ENCODE measurements around the gene ZNF146. TPM values are rescaled to one million over a fixed set of nuclear protein-coding genes. Genes with fewer than 3 reads are reported as not detected.
"Not testable (repeated sequence)": the region's sequence is repeated elsewhere in the genome, so short reads cannot be mapped to it uniquely, and the experiment has no call there.

ZNF146 gene
- 100 to 1,000 TPM; 121 to 157 (median 154) TPM for polyA plus RNA-seq (ENCODE audit: insufficient read length in 4 of 4)

GRCh38 chr19:36214386-36215275, at the start of gene ZNF146, which contains the start of gene ZNF565:
TSS of gene ZNF146 (plus strand) at chr19:36215106. CDS start at chr19:36236441, 21,335 bp downstream.
TSS of gene ZNF565 (minus strand) at chr19:36214665. CDS start at chr19:36201985, 12,680 bp downstream.
- peak; percentile 95 to 98 (median 96) for DNase-seq (ENCODE audit: low read depth in 4 of 4, low spot score in 3 of 4)

- peak in 1 of 4 donors; percentile 46 for DNase-seq (ENCODE audit: low read depth in 4 of 4, low spot score in 3 of 4)
Observed at GRCh38 chr19:36169084-36169760, 45.7 kb upstream of the ZNF146 start.

- no peak for DNase-seq (ENCODE audit: low read depth in 4 of 4, low spot score in 3 of 4)
Observed at GRCh38 chr19:36172852-36173251, 42.1 kb upstream of the ZNF146 start.

GRCh38 chr19:36173846-36174245, 41.1 kb upstream of the ZNF146 start:
- DNase-seq (ENCODE audit: low read depth in 4 of 4, low spot score in 3 of 4), result not testable (repeated sequence)

- DNase-seq (ENCODE audit: low read depth in 4 of 4, low spot score in 3 of 4), result not testable (repeated sequence)
Observed at GRCh38 chr19:36179077-36179476, 35.8 kb upstream of the ZNF146 start.

GRCh38 chr19:36182612-36183244, 32.2 kb upstream of the ZNF146 start:
- DNase-seq (ENCODE audit: low read depth in 4 of 4, low spot score in 3 of 4), result no peak

GRCh38 chr19:36183245-36183628, 31.7 kb upstream of the ZNF146 start:
- no peak for DNase-seq (ENCODE audit: low read depth in 4 of 4, low spot score in 3 of 4)

GRCh38 chr19:36186722-36187121, 28.2 kb upstream of the ZNF146 start:
- DNase-seq (ENCODE audit: low read depth in 4 of 4, low spot score in 3 of 4), result not testable (repeated sequence)

- no peak for DNase-seq (ENCODE audit: low read depth in 4 of 4, low spot score in 3 of 4)
Observed at GRCh38 chr19:36196249-36196648, 18.7 kb upstream of the ZNF146 start.

GRCh38 chr19:36198119-36198518, 16.8 kb upstream of the ZNF146 start:
- DNase-seq (ENCODE audit: low read depth in 4 of 4, low spot score in 3 of 4), result no peak

- DNase-seq (ENCODE audit: low read depth in 4 of 4, low spot score in 3 of 4), result no peak
Observed at GRCh38 chr19:36201684-36202083, 13.2 kb upstream of the ZNF146 start.

GRCh38 chr19:36203293-36203692, 11.6 kb upstream of the ZNF146 start:
- DNase-seq (ENCODE audit: low read depth in 4 of 4, low spot score in 3 of 4), result no peak

GRCh38 chr19:36207605-36208252, 7.2 kb upstream of the ZNF146 start:
- DNase-seq (ENCODE audit: low read depth in 4 of 4, low spot score in 3 of 4), result no peak

GRCh38 chr19:36209372-36209771, 5.5 kb upstream of the ZNF146 start:
- no peak for DNase-seq (ENCODE audit: low read depth in 4 of 4, low spot score in 3 of 4)

GRCh38 chr19:36210497-36210896, 4.4 kb upstream of the ZNF146 start:
- no peak for DNase-seq (ENCODE audit: low read depth in 4 of 4, low spot score in 3 of 4)

GRCh38 chr19:36212895-36213294, 2.0 kb upstream of the ZNF146 start:
- no peak for DNase-seq (ENCODE audit: low read depth in 4 of 4, low spot score in 3 of 4)

GRCh38 chr19:36215276-36216123, 594 bp downstream of the ZNF146 start:
- DNase-seq (ENCODE audit: low read depth in 4 of 4, low spot score in 3 of 4), result peak; percentile 38 to 49 (median 44)

- no peak for DNase-seq (ENCODE audit: low read depth in 4 of 4, low spot score in 3 of 4)
Observed at GRCh38 chr19:36221474-36221873, 6.6 kb downstream of the ZNF146 start.

GRCh38 chr19:36222503-36222902, 7.6 kb downstream of the ZNF146 start:
- no peak for DNase-seq (ENCODE audit: low read depth in 4 of 4, low spot score in 3 of 4)

Data from right renal pelvis (tissue), 4 donors.